Epithelial cell of alveolus of lung (primary cell): ENCODE measurements around the gene ALG14. TPM values are rescaled to one million over a fixed set of nuclear protein-coding genes. Genes with fewer than 3 reads are reported as not detected.

Experiments used
- total RNA-seq: library from RNA; depleted of rRNA; stranded (reverse); fragments of >200 nt; gene quantifications from 2 replicates; pipeline ENCODE4 v1.2.1, GENCODE V29; 2015

ALG14 gene
- total RNA-seq: 1.2 and 1.4 TPM in 2 replicates

DNA sequence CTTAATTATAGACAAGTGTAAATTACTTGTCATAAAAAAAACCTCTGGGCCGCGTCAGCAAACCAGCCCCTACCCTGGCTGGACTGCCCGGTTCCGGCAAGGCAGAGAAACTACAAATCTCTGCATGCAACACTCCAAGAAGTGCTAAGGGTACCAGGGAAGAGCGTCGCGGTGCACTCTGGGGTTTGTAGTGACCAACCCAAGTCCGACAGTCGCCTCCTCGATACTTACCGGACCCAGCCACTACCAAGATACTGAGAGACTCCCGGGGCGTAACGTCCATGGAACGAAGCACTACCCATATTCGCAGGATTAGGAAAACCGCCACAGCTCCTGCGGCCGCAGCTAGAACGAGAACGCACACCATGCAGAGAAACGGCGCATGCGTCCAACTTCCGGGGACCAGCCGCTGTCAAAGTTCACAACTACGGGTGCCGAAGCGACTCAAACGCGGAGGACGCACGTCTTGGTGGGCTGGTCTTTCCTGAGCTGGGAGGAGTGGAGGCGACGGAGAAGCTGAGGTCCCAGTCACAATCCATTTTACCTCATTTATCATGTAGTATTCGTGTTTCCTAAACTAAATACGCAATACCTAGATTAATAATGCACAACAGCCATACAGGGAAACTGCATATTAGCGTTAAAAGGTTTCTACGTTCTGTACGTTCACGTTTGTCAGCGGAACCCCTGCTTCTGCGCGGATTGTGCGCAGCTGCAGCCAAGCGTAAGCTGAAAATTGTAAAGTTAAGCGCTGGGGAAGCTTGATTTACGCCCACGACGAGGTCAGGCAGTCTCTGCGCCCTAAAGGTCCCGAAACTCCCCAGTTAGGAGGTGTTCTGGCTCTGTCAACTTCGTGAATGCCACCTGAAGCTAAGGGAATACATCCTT, at the start of gene ALG14:
ALG14 (minus strand) TSS at position 420 of the 888 bp plus-strand sequence; CDS start at position 367, 53 bp downstream.

GRCh38 chr1:95117207-95118066, 44.7 kb upstream of the ALG14 start, which contains the start of gene TLCD4:
TSS of gene TLCD4 (plus strand) at chr1:95117355. CDS start at chr1:95143902, 26,547 bp downstream.

GRCh38 chr1:94926915-94927404, 145.8 kb downstream of the ALG14 start, which contains the start of gene CNN3:
TSS of gene CNN3 (minus strand) at chr1:94927110. CDS start at chr1:94926894, 216 bp downstream.

Other genes with a start within 250 kb of the ALG14 start
- gene CNN3, start 145.8 kb downstream of the ALG14 start, total RNA-seq: 177 and 258 TPM in 2 replicates
- gene TLCD4, start 44.4 kb upstream of the ALG14 start, total RNA-seq: 0.78 and 1.0 TPM in 2 replicates
- gene RWDD3, start 161.3 kb upstream of the ALG14 start, total RNA-seq: 8.1 and 9.3 TPM in 2 replicates